ENCODE data around the gene ITPR2.

DNA sequence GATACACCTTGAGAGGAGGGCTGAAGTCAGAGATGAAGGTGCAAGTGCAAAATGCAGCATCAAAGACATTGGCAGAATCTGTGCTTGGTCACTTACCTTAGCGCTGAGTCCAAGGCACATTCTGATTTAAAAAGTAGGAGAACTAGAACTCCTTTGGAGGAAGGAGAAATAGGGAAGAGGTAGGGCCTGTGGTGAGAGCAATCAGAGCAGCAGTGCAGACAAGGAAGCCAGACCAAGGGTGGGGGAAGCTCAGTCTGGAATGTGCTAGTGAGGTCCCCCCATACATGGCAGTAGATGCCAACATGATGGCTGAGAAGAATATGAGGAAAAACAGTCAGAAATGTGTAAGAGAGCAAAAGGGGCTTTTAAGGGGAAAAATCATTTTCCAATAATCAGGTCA is 431.1 kb downstream of the ITPR2 start:
- TF ChIP-seq, protein P1, sequence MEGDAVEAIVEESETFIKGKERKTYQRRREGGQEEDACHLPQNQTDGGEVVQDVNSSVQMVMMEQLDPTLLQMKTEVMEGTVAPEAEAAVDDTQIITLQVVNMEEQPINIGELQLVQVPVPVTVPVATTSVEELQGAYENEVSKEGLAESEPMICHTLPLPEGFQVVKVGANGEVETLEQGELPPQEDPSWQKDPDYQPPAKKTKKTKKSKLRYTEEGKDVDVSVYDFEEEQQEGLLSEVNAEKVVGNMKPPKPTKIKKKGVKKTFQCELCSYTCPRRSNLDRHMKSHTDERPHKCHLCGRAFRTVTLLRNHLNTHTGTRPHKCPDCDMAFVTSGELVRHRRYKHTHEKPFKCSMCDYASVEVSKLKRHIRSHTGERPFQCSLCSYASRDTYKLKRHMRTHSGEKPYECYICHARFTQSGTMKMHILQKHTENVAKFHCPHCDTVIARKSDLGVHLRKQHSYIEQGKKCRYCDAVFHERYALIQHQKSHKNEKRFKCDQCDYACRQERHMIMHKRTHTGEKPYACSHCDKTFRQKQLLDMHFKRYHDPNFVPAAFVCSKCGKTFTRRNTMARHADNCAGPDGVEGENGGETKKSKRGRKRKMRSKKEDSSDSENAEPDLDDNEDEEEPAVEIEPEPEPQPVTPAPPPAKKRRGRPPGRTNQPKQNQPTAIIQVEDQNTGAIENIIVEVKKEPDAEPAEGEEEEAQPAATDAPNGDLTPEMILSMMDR (IDR thresholded peaks at IDR 0.05; ENCODE audit: insufficient read depth, low read length): no peak
- no peak for TF ChIP-seq POLR2AphosphoS5 (IDR thresholded peaks at IDR 0.05; ENCODE audit: low read depth)
- TF ChIP-seq, protein P2, sequence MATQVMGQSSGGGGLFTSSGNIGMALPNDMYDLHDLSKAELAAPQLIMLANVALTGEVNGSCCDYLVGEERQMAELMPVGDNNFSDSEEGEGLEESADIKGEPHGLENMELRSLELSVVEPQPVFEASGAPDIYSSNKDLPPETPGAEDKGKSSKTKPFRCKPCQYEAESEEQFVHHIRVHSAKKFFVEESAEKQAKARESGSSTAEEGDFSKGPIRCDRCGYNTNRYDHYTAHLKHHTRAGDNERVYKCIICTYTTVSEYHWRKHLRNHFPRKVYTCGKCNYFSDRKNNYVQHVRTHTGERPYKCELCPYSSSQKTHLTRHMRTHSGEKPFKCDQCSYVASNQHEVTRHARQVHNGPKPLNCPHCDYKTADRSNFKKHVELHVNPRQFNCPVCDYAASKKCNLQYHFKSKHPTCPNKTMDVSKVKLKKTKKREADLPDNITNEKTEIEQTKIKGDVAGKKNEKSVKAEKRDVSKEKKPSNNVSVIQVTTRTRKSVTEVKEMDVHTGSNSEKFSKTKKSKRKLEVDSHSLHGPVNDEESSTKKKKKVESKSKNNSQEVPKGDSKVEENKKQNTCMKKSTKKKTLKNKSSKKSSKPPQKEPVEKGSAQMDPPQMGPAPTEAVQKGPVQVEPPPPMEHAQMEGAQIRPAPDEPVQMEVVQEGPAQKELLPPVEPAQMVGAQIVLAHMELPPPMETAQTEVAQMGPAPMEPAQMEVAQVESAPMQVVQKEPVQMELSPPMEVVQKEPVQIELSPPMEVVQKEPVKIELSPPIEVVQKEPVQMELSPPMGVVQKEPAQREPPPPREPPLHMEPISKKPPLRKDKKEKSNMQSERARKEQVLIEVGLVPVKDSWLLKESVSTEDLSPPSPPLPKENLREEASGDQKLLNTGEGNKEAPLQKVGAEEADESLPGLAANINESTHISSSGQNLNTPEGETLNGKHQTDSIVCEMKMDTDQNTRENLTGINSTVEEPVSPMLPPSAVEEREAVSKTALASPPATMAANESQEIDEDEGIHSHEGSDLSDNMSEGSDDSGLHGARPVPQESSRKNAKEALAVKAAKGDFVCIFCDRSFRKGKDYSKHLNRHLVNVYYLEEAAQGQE (IDR thresholded peaks at IDR 0.05; ENCODE audit: insufficient replicate concordance, low read depth): no peak

Data from HL-60 (cell line).